A673 (cell line): ENCODE measurements around the gene NFKBIL1.

Source experiments
- CTCF ChIP-seq: fragments of 300-800, 200-600 bp; sonication (generic); conservative IDR thresholded peaks from 2 replicates; pipeline ENCODE4 v1.5.1; 2017; ENCODE audit warnings: low read depth, mild to moderate bottlenecking, antibody characterized with exemption, low read length, moderate library complexity, mixed read lengths
- EZH2 ChIP-seq: fragments of 200-600 bp; sonication (generic); IDR thresholded peaks from 2 replicates; pipeline ENCODE4 v1.6.1; 2017; ENCODE audit warnings: borderline replicate concordance, low read depth, mild to moderate bottlenecking, mixed read lengths, antibody characterized with exemption, low read length; ENCODE audit not compliant: poor library complexity, severe bottlenecking

- no peak for TF ChIP-seq CTCF
- no peak for TF ChIP-seq EZH2
Observed at GRCh38 chr6:31547727-31548543, 527 bp downstream of the NFKBIL1 start.
